Kidney (tissue), 14 donors: Measurements from ENCODE around the gene CKB. TPM values are rescaled to one million over a fixed set of nuclear protein-coding genes. Genes with fewer than 3 reads are reported as not detected.

Experiments
- DNase-seq, 5 donors: peaks; one replicate each; pipeline ENCODE4 v3.0.0-alpha.2; 2013 to 2020
- FAIRE-seq: peaks from 2 replicates; lab custom pipeline; 2012; peaks lifted over from hg19 to GRCh38; lab: Jason Lieb, UNC
- H3K27ac ChIP-seq, 2 donors: one replicate each; pipeline ENCODE4 v1.7.0; 2013; ENCODE audit warnings: low read depth in 2 of 2, low read length in 2 of 2, inconsistent platforms in 1 of 2
- H3K27me3 ChIP-seq: one replicate; pipeline ENCODE4 v1.7.1; 2013; ENCODE audit warnings: low read length, inconsistent platforms; ENCODE audit not compliant: control insufficient read depth, insufficient read depth
- H3K36me3 ChIP-seq, 3 donors: one replicate each; pipeline versions ENCODE4 v1.7.0 to v1.7.1; 2013; ENCODE audit warnings: low read length in 3 of 3, control low read depth in 1 of 3, inconsistent platforms in 1 of 3; ENCODE audit not compliant: insufficient read depth in 3 of 3, control insufficient read depth in 2 of 3
- H3K4me1 ChIP-seq, 3 donors: one replicate each; pipeline versions ENCODE4 v1.7.0 to v1.7.1; 2013; ENCODE audit warnings: low read length in 3 of 3, inconsistent platforms in 1 of 3, low read depth in 1 of 3; ENCODE audit not compliant: control insufficient read depth in 2 of 3, insufficient read depth in 2 of 3
- H3K4me3 ChIP-seq, 3 donors: one replicate each; pipeline versions ENCODE4 v1.7.0 to v1.8.1; 2013; ENCODE audit warnings: low read length in 3 of 3, control low read depth in 1 of 3, inconsistent platforms in 1 of 3
- H3K9ac ChIP-seq, 3 donors: one replicate each; pipeline versions ENCODE4 v1.7.0 to v1.7.1; 2013; ENCODE audit warnings: low read length in 3 of 3, control low read depth in 1 of 3, inconsistent platforms in 1 of 3
- H3K9me3 ChIP-seq, 3 donors: one replicate each; pipeline versions ENCODE4 v1.7.0 to v1.7.1; 2013; ENCODE audit warnings: low read length in 3 of 3, control low read depth in 1 of 3, inconsistent platforms in 1 of 3; ENCODE audit not compliant: control insufficient read depth in 2 of 3, insufficient read depth in 1 of 3
- CTCF ChIP-seq: IDR thresholded peaks from 3 replicates; pipeline ENCODE4 v1.5.1; 2012; ENCODE audit warnings: mild to moderate bottlenecking, moderate library complexity, borderline replicate concordance; ENCODE audit not compliant: insufficient read depth; ENCODE audit errors: extremely low read depth
- intact Hi-C: fragments of 100-400 bp; cut with DNase I; formaldehyde crosslinking; loops from one replicate; pipeline ENCODE4 v1.11.1; 2022
- polyA plus RNA-seq: library from polyadenylated mRNA; stranded (reverse); fragments of 350-450 nt; fragmentation: Illumina TruSeq; extraction: RNeasy Lipid Tissue Mini Kit (QIAGEN cat#74804); gene quantifications from one replicate; pipeline ENCODE4 v1.2.3, GENCODE V29; 2014; ENCODE audit warnings: low read depth, low replicate concordance; ENCODE audit not compliant: insufficient read depth
- total RNA-seq: library from RNA; stranded (reverse); fragmentation: NEBNext Ultra II Directional; extraction: Animal tissue kit (Norgen Biotek cat#: 25700); gene quantifications from one replicate; pipeline ENCODE4 v1.2.1, GENCODE V29; 2021
- donor health status: control.
- donor health status: control.
- donor health status: control.
- donor health status: control.
- donor health status: control.
- donor health status: DM: yes; HTN: yes; CAD: no.
- donor health status: Normal renal cell carcinoma (clear cell type).

The CKB gene
- total and polyA plus RNA-seq, 2 donors from 2014 or later: 539 to 916 TPM

GRCh38 chr14:103492156-103492925 lies 30.3 kb downstream of the CKB start:
- intact Hi-C loops: no loop called here
- Histone ChIP-seq H3K9ac (no peak overlapping the region), H3K36me3 (peaks cover 4 to 39% (median 25%) of the 10 kb centered on the region in 3 donors), H3K9me3 (no peaks in the 10 kb centered on the region), H3K27ac (no peak overlapping the region), H3K4me3 (no peak overlapping the region), H3K27me3 (no peaks in the 10 kb centered on the region), H3K4me1 (no peaks in the 10 kb centered on the region)
- no peak for DNase-seq
- FAIRE-seq: no peak
- TF ChIP-seq CTCF: no peak

- intact Hi-C loops: no loop called here
- Histone ChIP-seq H3K27me3 (no peaks in the 10 kb centered on the region), H3K4me1 (no peaks in the 10 kb centered on the region), H3K27ac (no peak overlapping the region), H3K4me3 (no peak overlapping the region), H3K9me3 (no peaks in the 10 kb centered on the region), H3K36me3 (peaks cover 4 to 41% (median 26%) of the 10 kb centered on the region in 3 donors), H3K9ac (no peak overlapping the region)
- TF ChIP-seq CTCF: no peak
- DNase-seq (no peak), FAIRE-seq (no peak)
These were observed 30.9 kb downstream of the CKB start for GRCh38 chr14:103491691-103492090.

- intact Hi-C loops: no loop called here
- no peak for TF ChIP-seq CTCF
- H3K9ac ChIP-seq: no peak overlapping the region
- no peaks in the 10 kb centered on the region for H3K4me1 ChIP-seq
- H3K27me3 ChIP-seq: no peaks in the 10 kb centered on the region
- H3K9me3 ChIP-seq: no peaks in the 10 kb centered on the region
- no peak for FAIRE-seq
- peaks cover 4 to 40% (median 17%) of the 10 kb centered on the region in 3 donors for H3K36me3 ChIP-seq
- no peak for DNase-seq
- no peak overlapping the region for H3K27ac ChIP-seq
- H3K4me3 ChIP-seq: no peak overlapping the region
These were observed 33.0 kb downstream of the CKB start for GRCh38 chr14:103489621-103490020.
